ENCODE results near the gene PPP6R2.
"Not testable (repeated sequence)": the region's sequence is repeated elsewhere in the genome, so short reads cannot be mapped to it uniquely, and the experiment has no call there.

The PPP6R2 gene

DNA sequence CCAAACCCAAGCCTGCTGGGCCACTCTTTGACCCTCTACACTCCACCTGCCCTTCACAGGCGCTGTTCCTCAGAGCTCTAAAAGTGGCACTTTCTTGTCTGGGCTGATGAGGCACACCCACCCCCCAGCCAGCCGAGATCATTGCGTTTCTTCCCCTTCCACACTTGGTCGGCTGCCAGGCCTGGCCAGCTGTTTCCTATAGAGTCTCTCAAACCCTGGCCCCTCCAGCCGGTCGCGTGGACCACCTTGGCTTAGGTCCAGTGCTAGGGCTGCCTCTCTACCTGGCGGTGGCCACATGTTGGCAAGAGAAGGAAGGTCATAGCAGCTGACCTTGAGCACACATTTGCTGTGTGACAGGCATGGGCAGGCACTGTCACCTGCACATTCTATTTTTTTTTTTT is 60.6 kb downstream of the PPP6R2 start:
- Histone ChIP-seq H3K9ac (ENCODE audit: low read depth, low read length, poor library complexity, severe bottlenecking) (no peak overlapping the region), H3K79me2 (ENCODE audit: insufficient read depth, low read length) (no peaks in the 10 kb centered on the region), H3K4me1 (ENCODE audit: insufficient read depth, low read length, poor library complexity, severe bottlenecking) (peaks cover 13% of the 10 kb centered on the region), H4K20me1 (ENCODE audit: insufficient read depth, low read length, poor library complexity, severe bottlenecking) (no peaks in the 10 kb centered on the region), H3K27me3 (ENCODE audit: insufficient read depth, low read length, poor library complexity, severe bottlenecking) (no peaks in the 10 kb centered on the region), H3K9me2 (replicated peaks; ENCODE audit: low read depth, low read length) (no peaks in the 10 kb centered on the region), H2AFZ (ENCODE audit: low read length) (no peak overlapping the region), H3K36me3 (ENCODE audit: insufficient read depth, low read length) (peaks cover 25% of the 10 kb centered on the region; the same call in 1 of the 2 replicates), H3K4me2 (ENCODE audit: low read depth, low read length, poor library complexity, severe bottlenecking) (no peak overlapping the region), H3K4me3 (ENCODE audit: low read length, poor library complexity, severe bottlenecking) (no peak overlapping the region), H3K9me3 (ENCODE audit: insufficient read depth, low read depth, low read length) (no peaks in the 10 kb centered on the region), H3F3A (ENCODE audit: low read depth) (no peaks in the 10 kb centered on the region)
- TF ChIP-seq EZH2phosphoT487 (IDR thresholded peaks at IDR 0.05; ENCODE audit: borderline replicate concordance): no peak
- TF ChIP-seq, protein P1, sequence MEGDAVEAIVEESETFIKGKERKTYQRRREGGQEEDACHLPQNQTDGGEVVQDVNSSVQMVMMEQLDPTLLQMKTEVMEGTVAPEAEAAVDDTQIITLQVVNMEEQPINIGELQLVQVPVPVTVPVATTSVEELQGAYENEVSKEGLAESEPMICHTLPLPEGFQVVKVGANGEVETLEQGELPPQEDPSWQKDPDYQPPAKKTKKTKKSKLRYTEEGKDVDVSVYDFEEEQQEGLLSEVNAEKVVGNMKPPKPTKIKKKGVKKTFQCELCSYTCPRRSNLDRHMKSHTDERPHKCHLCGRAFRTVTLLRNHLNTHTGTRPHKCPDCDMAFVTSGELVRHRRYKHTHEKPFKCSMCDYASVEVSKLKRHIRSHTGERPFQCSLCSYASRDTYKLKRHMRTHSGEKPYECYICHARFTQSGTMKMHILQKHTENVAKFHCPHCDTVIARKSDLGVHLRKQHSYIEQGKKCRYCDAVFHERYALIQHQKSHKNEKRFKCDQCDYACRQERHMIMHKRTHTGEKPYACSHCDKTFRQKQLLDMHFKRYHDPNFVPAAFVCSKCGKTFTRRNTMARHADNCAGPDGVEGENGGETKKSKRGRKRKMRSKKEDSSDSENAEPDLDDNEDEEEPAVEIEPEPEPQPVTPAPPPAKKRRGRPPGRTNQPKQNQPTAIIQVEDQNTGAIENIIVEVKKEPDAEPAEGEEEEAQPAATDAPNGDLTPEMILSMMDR (conservative IDR thresholded peaks at IDR 0.05; ENCODE audit: low read length): no peak

DNA sequence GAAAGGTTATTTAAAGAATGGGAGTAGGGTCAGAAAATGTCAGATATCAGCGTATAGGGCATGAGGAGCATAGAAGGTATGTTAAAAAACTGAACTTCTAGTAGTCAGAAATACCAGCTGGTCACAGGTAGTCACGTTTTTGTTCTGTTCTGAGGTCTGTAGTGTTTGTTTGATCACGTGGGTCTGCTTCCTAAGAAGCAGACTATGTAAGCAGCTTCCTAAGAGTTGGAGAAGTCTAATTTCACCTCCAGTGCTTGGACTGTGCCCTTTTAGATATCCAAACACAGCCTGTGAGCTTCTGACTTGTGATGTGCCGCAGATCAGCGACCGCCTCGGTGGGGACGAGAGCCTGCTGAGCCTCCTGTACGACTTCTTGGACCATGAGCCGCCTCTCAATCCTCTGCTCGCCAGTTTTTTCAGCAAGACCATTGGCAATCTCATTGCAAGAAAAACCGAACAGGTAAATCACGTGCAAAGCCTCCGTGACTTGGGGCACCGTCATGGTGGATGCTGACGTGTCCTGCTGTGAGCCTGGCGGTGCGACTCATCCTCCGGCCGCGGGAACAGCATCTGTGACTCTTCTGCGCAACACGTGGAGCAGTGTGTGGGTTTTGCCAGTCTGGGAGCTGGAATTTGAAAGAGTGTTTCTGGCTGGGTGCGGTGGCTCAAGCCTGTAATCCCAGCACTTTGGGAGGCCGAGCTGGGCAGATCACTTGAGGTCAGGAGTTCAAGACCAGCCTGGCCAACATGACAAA is 63.5 kb downstream of the PPP6R2 start:
- Histone ChIP-seq H3K9ac (ENCODE audit: low read depth, low read length, poor library complexity, severe bottlenecking) (no peak overlapping the region), H3K4me3 (ENCODE audit: low read length, poor library complexity, severe bottlenecking) (no peak overlapping the region), H4K20me1 (ENCODE audit: insufficient read depth, low read length, poor library complexity, severe bottlenecking) (no peaks in the 10 kb centered on the region), H3F3A (ENCODE audit: low read depth) (no peaks in the 10 kb centered on the region), H3K27me3 (ENCODE audit: insufficient read depth, low read length, poor library complexity, severe bottlenecking) (no peaks in the 10 kb centered on the region), H3K4me1 (ENCODE audit: insufficient read depth, low read length, poor library complexity, severe bottlenecking) (no peaks in the 10 kb centered on the region), H3K79me2 (ENCODE audit: insufficient read depth, low read length) (no peaks in the 10 kb centered on the region), H3K9me2 (replicated peaks; ENCODE audit: low read depth, low read length) (no peaks in the 10 kb centered on the region), H3K4me2 (ENCODE audit: low read depth, low read length, poor library complexity, severe bottlenecking) (no peak overlapping the region), H2AFZ (ENCODE audit: low read length) (no peak overlapping the region), H3K9me3 (ENCODE audit: insufficient read depth, low read depth, low read length) (no peaks in the 10 kb centered on the region), H3K36me3 (ENCODE audit: insufficient read depth, low read length) (peaks cover 25% of the 10 kb centered on the region; the same call in 1 of the 2 replicates)
- no peak for TF ChIP-seq EZH2phosphoT487 (IDR thresholded peaks at IDR 0.05; ENCODE audit: borderline replicate concordance)
- TF ChIP-seq, protein P1 (conservative IDR thresholded peaks at IDR 0.05; ENCODE audit: low read length): no peak

DNA sequence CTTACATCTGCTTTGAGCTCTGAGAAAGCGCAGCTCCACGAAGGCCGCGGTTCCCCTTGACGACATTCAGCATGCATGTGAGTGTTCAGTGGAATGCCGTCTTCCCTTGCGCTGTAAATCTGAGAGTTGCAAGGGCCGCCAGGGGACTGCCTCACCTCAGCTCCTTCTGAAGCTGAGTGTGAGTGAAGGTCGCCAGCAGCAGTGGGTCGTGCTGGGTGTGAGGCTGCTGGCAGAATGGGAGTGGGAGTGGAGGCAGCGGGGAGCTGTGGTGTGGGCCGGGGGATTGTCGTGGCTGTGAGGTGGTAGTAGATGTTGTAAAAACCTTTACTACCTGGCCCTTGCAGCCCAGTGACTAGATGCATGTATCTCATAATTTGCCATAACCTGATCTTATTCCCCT is 65.2 kb downstream of the PPP6R2 start:
- H3K4me1 ChIP-seq (ENCODE audit: insufficient read depth, low read length, poor library complexity, severe bottlenecking): no peaks in the 10 kb centered on the region
- peaks cover 25% of the 10 kb centered on the region; the same call in 1 of the 2 replicates for H3K36me3 ChIP-seq (ENCODE audit: insufficient read depth, low read length)
- no peaks in the 10 kb centered on the region for H3K27me3 ChIP-seq (ENCODE audit: insufficient read depth, low read length, poor library complexity, severe bottlenecking)
- H3K9ac ChIP-seq (ENCODE audit: low read depth, low read length, poor library complexity, severe bottlenecking): no peak overlapping the region
- H2AFZ ChIP-seq (ENCODE audit: low read length): no peak overlapping the region
- H3K9me3 ChIP-seq (ENCODE audit: insufficient read depth, low read depth, low read length): no peaks in the 10 kb centered on the region
- no peaks in the 10 kb centered on the region for H3F3A ChIP-seq (ENCODE audit: low read depth)
- H3K4me3 ChIP-seq (ENCODE audit: low read length, poor library complexity, severe bottlenecking): no peak overlapping the region
- H3K9me2 ChIP-seq (replicated peaks; ENCODE audit: low read depth, low read length): no peaks in the 10 kb centered on the region
- H3K4me2 ChIP-seq (ENCODE audit: low read depth, low read length, poor library complexity, severe bottlenecking): no peak overlapping the region
- H4K20me1 ChIP-seq (ENCODE audit: insufficient read depth, low read length, poor library complexity, severe bottlenecking): no peaks in the 10 kb centered on the region
- H3K79me2 ChIP-seq (ENCODE audit: insufficient read depth, low read length): no peaks in the 10 kb centered on the region
- TF ChIP-seq, protein P1 (conservative IDR thresholded peaks at IDR 0.05; ENCODE audit: low read length): no peak
- no peak for TF ChIP-seq EZH2phosphoT487 (IDR thresholded peaks at IDR 0.05; ENCODE audit: borderline replicate concordance)

DNA sequence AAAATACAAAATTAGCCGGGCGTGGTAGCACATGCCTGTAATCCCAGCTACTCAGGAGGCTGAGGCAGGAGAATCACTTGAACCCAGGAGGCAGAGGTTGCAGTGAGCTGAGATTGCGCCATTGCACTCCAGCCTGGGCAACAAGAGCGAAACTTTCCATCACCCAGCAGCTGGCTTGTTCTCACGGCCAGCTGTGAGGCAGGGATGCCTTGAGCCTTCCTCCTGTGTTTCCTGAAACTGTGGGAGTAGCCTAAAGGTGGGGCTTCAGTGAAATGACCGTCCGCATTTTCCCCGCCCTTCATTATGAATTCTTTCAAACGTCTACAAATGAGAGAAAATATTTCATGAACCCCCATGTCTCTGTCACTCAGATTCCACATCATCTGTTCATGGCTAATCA is 65.8 kb downstream of the PPP6R2 start:
- not testable (repeated sequence) for H3K4me1 ChIP-seq (ENCODE audit: insufficient read depth, low read length, poor library complexity, severe bottlenecking); H3K79me2 ChIP-seq (ENCODE audit: insufficient read depth, low read length); H3K9ac ChIP-seq (ENCODE audit: low read depth, low read length, poor library complexity, severe bottlenecking); H2AFZ ChIP-seq (ENCODE audit: low read length); H3K27me3 ChIP-seq (ENCODE audit: insufficient read depth, low read length, poor library complexity, severe bottlenecking); H3K4me3 ChIP-seq (ENCODE audit: low read length, poor library complexity, severe bottlenecking); H3K9me2 ChIP-seq (replicated peaks; ENCODE audit: low read depth, low read length); H4K20me1 ChIP-seq (ENCODE audit: insufficient read depth, low read length, poor library complexity, severe bottlenecking); H3K9me3 ChIP-seq (ENCODE audit: insufficient read depth, low read depth, low read length); H3K4me2 ChIP-seq (ENCODE audit: low read depth, low read length, poor library complexity, severe bottlenecking); H3F3A ChIP-seq (ENCODE audit: low read depth)
- peaks cover 25% of the 10 kb centered on the region; the same call in 1 of the 2 replicates for H3K36me3 ChIP-seq (ENCODE audit: insufficient read depth, low read length)

All from Loucy (cell line).